ENCODE data around the gene DLGAP5. TPM values are rescaled to one million over a fixed set of nuclear protein-coding genes. Genes with fewer than 3 reads are reported as not detected.

Gene DLGAP5
- total RNA-seq, 1 donor from 2014 or later: not detected

DNA sequence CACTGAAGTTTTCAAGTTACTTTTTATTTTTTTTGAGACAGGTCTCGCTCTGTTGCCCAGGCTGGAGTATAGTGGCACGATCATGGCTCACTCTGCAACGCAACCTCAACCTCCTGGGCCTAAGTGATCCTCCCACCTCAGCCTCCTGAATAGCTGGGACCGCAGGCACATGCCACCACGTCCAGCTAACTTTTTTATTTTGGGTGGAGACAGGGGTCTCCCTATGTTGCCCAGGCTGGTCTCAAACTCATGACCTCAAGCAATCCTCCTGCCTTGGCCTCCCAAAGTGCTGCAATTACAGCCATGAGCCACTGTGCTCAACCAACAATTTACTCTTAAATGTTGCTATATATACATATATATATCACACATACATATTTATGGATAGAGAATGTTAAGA lies 89.7 kb downstream of the DLGAP5 start:
- intact Hi-C loops (cut with DNase I): loop anchor here (2.0 to 5.0 kb wide), 2 partner anchors 29 to 49 kb away; partner anchors contain the start of gene MAPK1IP1L
- no peak for DNase-seq (ENCODE audit: low spot score in 2 of 2)

GRCh38 chr14:55099756-55100155 lies 91.6 kb downstream of the DLGAP5 start:
- intact Hi-C loops (cut with DNase I): loop anchor here (2.0 to 5.0 kb wide), 2 partner anchors 37 to 47 kb away; partner anchors contain the start of gene MAPK1IP1L
- peak overlapping the region; percentile 42 to 56 for H3K27ac ChIP-seq
- no peaks in the 10 kb centered on the region for H3K36me3 ChIP-seq
- no peak for DNase-seq (ENCODE audit: low spot score in 2 of 2)
- H3K27me3 ChIP-seq: no peaks in the 10 kb centered on the region
- H3K4me3 ChIP-seq: no peak overlapping the region
- H3K9me3 ChIP-seq: no peaks in the 10 kb centered on the region
- peaks cover 14 to 22% of the 10 kb centered on the region in 2 donors for H3K4me1 ChIP-seq
- TF ChIP-seq CTCF (IDR thresholded peaks at IDR 0.05): no peak

More for the DNA sequence above, 89.7 kb downstream of the DLGAP5 start:
- no peaks in the 10 kb centered on the region for H3K36me3 ChIP-seq
- H3K4me3 ChIP-seq: no peak overlapping the region
- H3K9me3 ChIP-seq: no peaks in the 10 kb centered on the region
- no peak for TF ChIP-seq CTCF (IDR thresholded peaks at IDR 0.05)
- no peaks in the 10 kb centered on the region for H3K27me3 ChIP-seq
- peaks cover 14 to 26% of the 10 kb centered on the region in 2 donors for H3K4me1 ChIP-seq
- peak overlapping the region; percentile 73 to 84 for H3K27ac ChIP-seq

GRCh38 chr14:55098561-55098898 lies 92.9 kb downstream of the DLGAP5 start:
- Histone ChIP-seq H3K36me3 (no peaks in the 10 kb centered on the region), H3K27ac (peak overlapping the region; percentile 36 to 56), H3K4me3 (no peak overlapping the region), H3K9me3 (no peaks in the 10 kb centered on the region), H3K4me1 (peaks cover 11 to 17% of the 10 kb centered on the region in 2 donors), H3K27me3 (no peaks in the 10 kb centered on the region)
- TF ChIP-seq CTCF (IDR thresholded peaks at IDR 0.05): no peak
- no peak for DNase-seq (ENCODE audit: low spot score in 2 of 2)
- intact Hi-C loops (cut with DNase I): loop anchor here (2.0 kb wide), 1 partner anchor 38 kb away; no protein-coding TSS in a partner anchor

Other genes with a start within 250 kb of the DLGAP5 start
- gene WDHD1, start 164.5 kb downstream of the DLGAP5 start, total RNA-seq: 0.11 TPM
- gene SOCS4, start 164.3 kb downstream of the DLGAP5 start, total RNA-seq: 12.9 TPM
- gene MAPK1IP1L, start 139.9 kb downstream of the DLGAP5 start, total RNA-seq: 51.8 TPM
- 358 TPM for gene LGALS3, start 62.3 kb downstream of the DLGAP5 start, total RNA-seq
- gene FBXO34, start 79.8 kb upstream of the DLGAP5 start, total RNA-seq: 18.0 TPM
- 8.4 TPM for gene ATG14, start 220.2 kb upstream of the DLGAP5 start, total RNA-seq
- not detected for gene TBPL2, start 249.0 kb upstream of the DLGAP5 start, total RNA-seq

Data from ascending aorta (tissue), 2 donors.